ENCODE measurements around the gene ZNF648.
"Not testable (repeated sequence)": the region's sequence is repeated elsewhere in the genome, so short reads cannot be mapped to it uniquely, and the experiment has no call there.

DNA sequence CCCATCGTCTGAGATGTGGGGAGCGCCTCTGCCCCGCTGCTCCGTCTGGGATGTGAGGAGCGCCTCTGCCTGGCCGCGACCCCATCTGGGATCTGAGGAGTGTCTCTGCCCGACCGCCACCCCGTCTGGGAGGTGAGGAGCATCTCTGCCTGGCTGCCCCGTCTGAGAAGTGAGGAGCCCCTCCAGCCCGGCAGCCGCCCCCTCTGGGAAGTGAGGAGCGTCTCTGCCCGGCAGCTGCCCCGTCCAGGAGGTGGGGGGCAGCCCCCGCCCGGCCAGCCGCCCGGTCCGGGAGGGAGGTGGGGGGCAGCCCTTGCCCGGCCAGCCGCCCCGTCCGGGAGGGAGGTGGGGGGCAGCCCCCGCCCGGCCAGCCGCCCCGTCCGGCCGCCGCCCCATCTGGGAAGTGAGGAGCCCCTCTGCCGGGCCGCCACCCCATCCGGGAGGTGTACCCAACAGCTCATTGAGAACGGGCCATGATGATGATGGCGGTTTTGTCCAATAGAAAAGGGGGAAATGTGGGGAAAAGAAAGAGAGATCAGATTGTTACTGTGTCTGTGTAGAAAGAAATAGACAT is 50.6 kb downstream of the ZNF648 start:
- not testable (repeated sequence) for TF ChIP-seq POLR2A (IDR thresholded peaks at IDR 0.05); POLR2AphosphoS5 (IDR thresholded peaks at IDR 0.05; ENCODE audit: insufficient read depth in 1 of 2, low read depth in 1 of 2)

Data from vagina (tissue), 2 donors.